Measurements from ENCODE around the gene TRIM7. TPM values are rescaled to one million over a fixed set of nuclear protein-coding genes. Genes with fewer than 3 reads are reported as not detected.

Gene TRIM7
- total and polyA plus RNA-seq, 9 of the 15 experiments (the other 6 are each of a cell fraction or from before 2014, with no cell fraction given), result 2.6 to 14.9 (median 8.9) TPM

GRCh38 chr5:181204826-181205760 lies at the start of gene TRIM7 (continued):
- no peak for TF ChIP-seq SIX5 (IDR thresholded peaks at IDR 0.05; ENCODE audit: borderline replicate concordance in 1 of 2, insufficient read depth in 1 of 2, low read depth in 1 of 2, low read length in 2 of 2)
- TF ChIP-seq SLC30A9 (CRISPR knock-in tag; IDR thresholded peaks at IDR 0.05), result no peak
- TF ChIP-seq, protein P1, sequence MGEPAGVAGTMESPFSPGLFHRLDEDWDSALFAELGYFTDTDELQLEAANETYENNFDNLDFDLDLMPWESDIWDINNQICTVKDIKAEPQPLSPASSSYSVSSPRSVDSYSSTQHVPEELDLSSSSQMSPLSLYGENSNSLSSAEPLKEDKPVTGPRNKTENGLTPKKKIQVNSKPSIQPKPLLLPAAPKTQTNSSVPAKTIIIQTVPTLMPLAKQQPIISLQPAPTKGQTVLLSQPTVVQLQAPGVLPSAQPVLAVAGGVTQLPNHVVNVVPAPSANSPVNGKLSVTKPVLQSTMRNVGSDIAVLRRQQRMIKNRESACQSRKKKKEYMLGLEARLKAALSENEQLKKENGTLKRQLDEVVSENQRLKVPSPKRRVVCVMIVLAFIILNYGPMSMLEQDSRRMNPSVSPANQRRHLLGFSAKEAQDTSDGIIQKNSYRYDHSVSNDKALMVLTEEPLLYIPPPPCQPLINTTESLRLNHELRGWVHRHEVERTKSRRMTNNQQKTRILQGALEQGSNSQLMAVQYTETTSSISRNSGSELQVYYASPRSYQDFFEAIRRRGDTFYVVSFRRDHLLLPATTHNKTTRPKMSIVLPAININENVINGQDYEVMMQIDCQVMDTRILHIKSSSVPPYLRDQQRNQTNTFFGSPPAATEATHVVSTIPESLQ (CRISPR knock-in tag; IDR thresholded peaks at IDR 0.05), result no peak
- TF ChIP-seq, protein P2, sequence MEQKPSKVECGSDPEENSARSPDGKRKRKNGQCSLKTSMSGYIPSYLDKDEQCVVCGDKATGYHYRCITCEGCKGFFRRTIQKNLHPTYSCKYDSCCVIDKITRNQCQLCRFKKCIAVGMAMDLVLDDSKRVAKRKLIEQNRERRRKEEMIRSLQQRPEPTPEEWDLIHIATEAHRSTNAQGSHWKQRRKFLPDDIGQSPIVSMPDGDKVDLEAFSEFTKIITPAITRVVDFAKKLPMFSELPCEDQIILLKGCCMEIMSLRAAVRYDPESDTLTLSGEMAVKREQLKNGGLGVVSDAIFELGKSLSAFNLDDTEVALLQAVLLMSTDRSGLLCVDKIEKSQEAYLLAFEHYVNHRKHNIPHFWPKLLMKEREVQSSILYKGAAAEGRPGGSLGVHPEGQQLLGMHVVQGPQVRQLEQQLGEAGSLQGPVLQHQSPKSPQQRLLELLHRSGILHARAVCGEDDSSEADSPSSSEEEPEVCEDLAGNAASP (IDR thresholded peaks at IDR 0.05), result no peak
- no peak for TF ChIP-seq NFIX (CRISPR knock-in tag; IDR thresholded peaks at IDR 0.05; ENCODE audit: low read depth)
- no peak for TF ChIP-seq MCM3 (IDR thresholded peaks at IDR 0.05)
- TF ChIP-seq ELK1 (CRISPR knock-in tag; IDR thresholded peaks at IDR 0.05), result no peak
- no peak for TF ChIP-seq SMC3 (conservative IDR thresholded peaks at IDR 0.05; ENCODE audit: insufficient read depth, low read depth, low read length)
- TF ChIP-seq ZNF274 (IDR thresholded peaks at IDR 0.05; ENCODE audit: borderline replicate concordance, low read depth, low read length), result no peak
- no peak for TF ChIP-seq CTCF (IDR thresholded peaks at IDR 0.05 in 2 of 3, conservative IDR thresholded peaks at IDR 0.05 in 1 of 3; ENCODE audit: insufficient read depth in 2 of 3, low read depth in 1 of 3, low read length in 3 of 3)
- TF ChIP-seq, protein P3, sequence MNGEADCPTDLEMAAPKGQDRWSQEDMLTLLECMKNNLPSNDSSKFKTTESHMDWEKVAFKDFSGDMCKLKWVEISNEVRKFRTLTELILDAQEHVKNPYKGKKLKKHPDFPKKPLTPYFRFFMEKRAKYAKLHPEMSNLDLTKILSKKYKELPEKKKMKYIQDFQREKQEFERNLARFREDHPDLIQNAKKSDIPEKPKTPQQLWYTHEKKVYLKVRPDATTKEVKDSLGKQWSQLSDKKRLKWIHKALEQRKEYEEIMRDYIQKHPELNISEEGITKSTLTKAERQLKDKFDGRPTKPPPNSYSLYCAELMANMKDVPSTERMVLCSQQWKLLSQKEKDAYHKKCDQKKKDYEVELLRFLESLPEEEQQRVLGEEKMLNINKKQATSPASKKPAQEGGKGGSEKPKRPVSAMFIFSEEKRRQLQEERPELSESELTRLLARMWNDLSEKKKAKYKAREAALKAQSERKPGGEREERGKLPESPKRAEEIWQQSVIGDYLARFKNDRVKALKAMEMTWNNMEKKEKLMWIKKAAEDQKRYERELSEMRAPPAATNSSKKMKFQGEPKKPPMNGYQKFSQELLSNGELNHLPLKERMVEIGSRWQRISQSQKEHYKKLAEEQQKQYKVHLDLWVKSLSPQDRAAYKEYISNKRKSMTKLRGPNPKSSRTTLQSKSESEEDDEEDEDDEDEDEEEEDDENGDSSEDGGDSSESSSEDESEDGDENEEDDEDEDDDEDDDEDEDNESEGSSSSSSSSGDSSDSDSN (IDR thresholded peaks at IDR 0.05; ENCODE audit: borderline replicate concordance in 1 of 2, low read depth in 2 of 2, low read length in 2 of 2), result peak; percentile 67 to 73; a peak in 2 of 4 replicates
- TF ChIP-seq HDGF (IDR thresholded peaks at IDR 0.05), result no peak
- no peak for TF ChIP-seq PREB (CRISPR knock-in tag; IDR thresholded peaks at IDR 0.05)
- TF ChIP-seq HNRNPK (IDR thresholded peaks at IDR 0.05; ENCODE audit: low read depth, low read length, poor library complexity, severe bottlenecking), result no peak
